ENCODE results near the gene AKR1E2. TPM values are rescaled to one million over a fixed set of nuclear protein-coding genes. Genes with fewer than 3 reads are reported as not detected.

Gene AKR1E2
- total and polyA plus RNA-seq, 9 of the 15 experiments (the other 6 are each of a cell fraction or from before 2014, with no cell fraction given), result 4.2 to 16.6 (median 9.8) TPM

GRCh38 chr10:4825868-4826791 is at the start of gene AKR1E2 (continued):
- no peak for TF ChIP-seq MIER1 (IDR thresholded peaks at IDR 0.05; ENCODE audit: low read depth)
- no peak for TF ChIP-seq KLF16 (IDR thresholded peaks at IDR 0.05)
- no peak for TF ChIP-seq ZNF253 (CRISPR knock-in tag; conservative IDR thresholded peaks at IDR 0.05)
- TF ChIP-seq ZNF318 (IDR thresholded peaks at IDR 0.05; ENCODE audit: borderline replicate concordance in 1 of 2, low read depth in 1 of 2), result no peak
- no peak for TF ChIP-seq ELF2 (CRISPR knock-in tag; IDR thresholded peaks at IDR 0.05)
- TF ChIP-seq KDM2B (CRISPR knock-in tag; IDR thresholded peaks at IDR 0.05), result 0 out of 2 replicates have a peak, but pooled peaks have one; percentile 63
- no peak for TF ChIP-seq SLC30A9 (CRISPR knock-in tag; IDR thresholded peaks at IDR 0.05)
- TF ChIP-seq MCM2 (IDR thresholded peaks at IDR 0.05; ENCODE audit: low read depth), result no peak
- TF ChIP-seq STAT5B (CRISPR knock-in tag; IDR thresholded peaks at IDR 0.05), result no peak
- no peak for TF ChIP-seq FOXJ3 (CRISPR knock-in tag; IDR thresholded peaks at IDR 0.05)
- TF ChIP-seq ZNF239 (CRISPR knock-in tag; IDR thresholded peaks at IDR 0.05), result no peak
- TF ChIP-seq ZNF280B (CRISPR knock-in tag; IDR thresholded peaks at IDR 0.05), result no peak
- TF ChIP-seq HNRNPH1 (optimal IDR thresholded peaks at IDR 0.05; ENCODE audit: low read depth, low read length), result no peak
- no peak for TF ChIP-seq E2F5 (CRISPR knock-in tag; IDR thresholded peaks at IDR 0.05)
- TF ChIP-seq YY1 (IDR thresholded peaks at IDR 0.05; ENCODE audit: borderline replicate concordance in 1 of 3, control insufficient read depth in 1 of 3, extremely low read depth in 1 of 3, insufficient read depth in 3 of 3, insufficient read length in 1 of 3, insufficient replicate concordance in 2 of 3, low read depth in 1 of 3, low read length in 2 of 3), result peak; percentile 32 to 77 (median 57)
- no peak for TF ChIP-seq NFATC3 (IDR thresholded peaks at IDR 0.05)
- TF ChIP-seq NFIC (IDR thresholded peaks at IDR 0.05), result no peak
